HG02981 (cell line): ENCODE data around the gene HSPH1.
"Not testable (repeated sequence)": the region's sequence is repeated elsewhere in the genome, so short reads cannot be mapped to it uniquely, and the experiment has no call there.

ENCODE experiments used
- ATAC-seq: cut with Tn5 transposase; IDR thresholded peaks from one replicate; pipeline ENCODE4 v1.9.1; 2021; ENCODE audit warnings: mild to moderate bottlenecking, moderate library complexity; ENCODE audit not compliant: unreplicated experiment

Gene HSPH1

DNA sequence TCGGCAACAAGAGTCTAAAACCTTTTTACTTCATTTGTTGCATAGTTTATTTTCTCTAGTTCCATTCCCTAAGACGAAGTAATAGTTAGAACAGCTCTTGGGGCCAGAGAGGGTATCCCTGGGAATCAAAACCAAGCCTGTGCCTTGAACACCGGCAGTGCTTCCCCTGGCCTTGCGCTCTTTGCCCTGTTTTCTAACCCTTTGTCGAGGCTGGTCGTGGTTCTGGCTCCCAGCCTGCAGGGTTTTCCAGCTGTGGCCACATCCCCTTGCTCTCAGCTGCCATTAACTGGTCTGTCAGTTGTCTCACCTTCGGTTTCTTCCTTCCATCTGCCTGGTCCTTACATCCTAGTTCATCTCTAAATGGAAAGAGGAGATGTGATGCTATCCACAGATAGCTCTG, 61.0 kb downstream of the HSPH1 start:
- no peak for ATAC-seq

DNA sequence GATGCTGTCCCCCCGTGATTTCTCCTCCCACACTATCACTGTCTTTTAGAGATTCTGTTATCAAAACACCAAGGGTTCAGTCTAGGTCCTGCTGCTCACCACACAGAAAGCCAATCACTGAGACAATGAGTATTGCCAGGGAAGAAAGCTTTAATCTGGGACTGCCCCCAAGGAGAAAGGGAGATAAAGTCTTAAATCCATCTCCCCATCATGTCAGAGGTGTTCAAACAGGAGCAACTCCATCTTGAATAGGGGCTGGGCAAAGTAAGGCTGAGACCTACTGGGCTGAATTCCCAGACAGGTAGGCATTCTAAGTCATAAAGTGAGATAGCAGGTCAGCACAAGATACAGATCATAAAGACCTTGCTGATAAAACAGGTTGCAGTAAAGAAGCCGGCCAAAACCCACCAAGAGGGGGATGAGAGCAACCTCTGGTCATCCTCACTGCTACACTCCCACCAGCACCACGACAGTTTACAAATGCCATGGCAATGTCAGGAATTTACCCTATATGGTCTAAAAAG, 63.7 kb downstream of the HSPH1 start:
- ATAC-seq: not testable (repeated sequence)

DNA sequence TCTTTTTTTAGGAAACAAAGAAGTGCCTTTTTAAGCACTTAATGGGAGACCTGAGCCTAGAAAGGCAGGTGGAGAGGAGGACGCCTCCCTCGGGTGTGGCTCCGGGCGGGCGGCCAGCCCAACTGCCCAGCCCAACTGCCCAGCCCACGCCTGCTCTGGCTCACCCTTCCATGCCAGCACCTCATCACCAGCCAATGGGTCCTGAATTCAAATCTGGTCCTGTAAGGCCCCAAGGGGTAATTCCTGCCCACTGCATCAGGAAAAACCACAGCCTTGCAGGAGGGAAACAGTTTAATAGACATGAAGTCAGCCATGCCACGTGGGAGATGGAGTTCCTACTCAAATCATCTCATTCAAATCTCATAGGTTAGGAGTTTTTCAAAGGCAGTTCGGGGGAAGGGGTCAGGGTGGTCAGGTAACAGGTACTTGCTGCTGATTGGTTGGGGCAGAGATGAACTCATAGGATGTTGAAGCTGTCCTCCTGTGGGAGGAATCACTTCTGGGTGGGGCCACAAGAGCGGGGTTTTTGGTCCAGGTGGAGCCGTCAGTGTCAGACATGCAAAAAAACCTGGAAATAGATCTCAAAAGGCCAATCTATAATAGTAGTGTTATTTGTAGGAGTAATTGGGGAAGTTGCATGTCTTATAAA, 64.9 kb downstream of the HSPH1 start:
- ATAC-seq: no peak

DNA sequence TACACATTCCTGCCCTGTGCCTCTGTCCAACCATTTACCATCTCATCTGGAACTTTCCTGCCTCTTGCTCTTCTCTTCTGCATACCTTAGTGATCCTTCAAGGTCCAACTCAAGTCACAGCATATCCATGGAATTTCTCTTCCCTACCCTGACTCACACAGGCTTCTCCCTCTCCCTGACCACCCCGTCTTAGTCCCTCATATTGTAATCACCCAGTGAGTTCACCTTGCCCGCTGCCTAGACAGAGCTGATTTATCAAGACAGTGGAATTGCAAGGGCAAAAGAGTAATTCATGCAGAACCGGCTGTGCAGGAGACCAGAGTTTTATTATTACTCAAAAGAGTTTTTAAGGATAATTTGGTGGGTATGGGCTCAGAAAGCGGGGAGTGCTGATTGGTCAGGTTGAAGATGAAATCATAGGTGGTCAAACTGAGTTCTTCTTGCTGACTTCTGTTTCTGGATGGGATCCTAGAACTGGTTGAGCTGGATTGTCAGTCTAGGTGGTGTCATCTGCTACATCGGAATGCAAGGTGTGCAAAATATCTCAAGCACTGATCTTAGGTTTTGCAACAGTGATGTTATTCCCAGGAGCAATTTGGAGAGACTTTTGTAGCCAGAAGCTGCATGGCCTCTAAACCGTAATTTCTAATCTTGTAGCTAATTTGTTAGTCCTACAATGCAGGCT, 67.2 kb downstream of the HSPH1 start:
- ATAC-seq: no peak

DNA sequence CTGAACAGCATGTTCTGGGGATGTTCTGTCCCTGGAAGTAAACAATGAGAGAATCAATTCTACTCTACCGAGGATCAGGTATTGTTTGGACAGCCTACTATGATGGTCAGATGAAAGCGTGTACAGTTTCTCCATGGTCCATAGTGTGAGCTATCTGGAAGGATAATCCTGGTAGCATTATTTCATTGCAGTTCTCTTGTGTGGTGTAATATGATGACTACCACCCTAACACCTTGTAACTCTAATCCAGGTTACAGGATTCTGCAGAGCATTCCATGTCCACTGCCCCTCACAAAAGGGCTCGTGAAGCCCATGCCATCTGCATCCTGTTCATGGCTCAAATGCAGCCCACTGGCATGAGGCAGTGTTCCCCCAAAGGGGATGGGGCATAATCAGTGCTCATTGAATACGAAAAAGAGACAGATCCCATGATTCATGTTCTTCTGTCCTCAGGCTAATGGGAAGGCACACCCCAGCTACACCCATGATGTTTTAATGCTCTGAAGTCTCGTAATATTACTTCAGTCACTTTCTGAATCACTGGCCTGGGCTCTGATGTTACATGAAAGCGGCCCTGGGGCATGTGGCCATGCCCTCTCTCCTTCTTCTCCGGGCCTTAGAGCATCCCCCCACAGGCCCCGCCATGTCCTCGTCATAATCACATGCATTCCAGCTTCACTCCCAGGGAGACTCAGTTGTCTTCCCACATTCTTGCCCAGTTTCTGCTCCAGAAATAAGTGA, 68.4 kb downstream of the HSPH1 start:
- ATAC-seq: no peak

DNA sequence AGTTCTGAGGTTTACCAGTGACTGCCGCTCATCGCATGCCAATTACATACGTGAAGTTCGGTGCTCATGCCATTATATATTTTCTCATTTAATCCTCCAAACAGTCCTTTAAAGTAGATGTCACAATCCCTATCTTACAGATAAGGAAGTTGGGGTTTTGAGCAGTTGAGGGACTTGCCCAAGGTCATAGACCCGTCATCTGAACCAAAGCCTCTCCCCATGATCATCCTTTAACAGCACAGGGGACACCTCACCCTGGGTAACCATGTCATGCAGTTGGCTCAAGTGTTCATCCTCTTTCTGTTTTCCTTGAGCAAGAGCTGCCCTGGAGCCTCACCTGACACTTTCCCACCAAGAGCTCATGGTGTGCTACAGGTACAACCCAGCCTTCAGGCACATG, 69.1 kb downstream of the HSPH1 start:
- ATAC-seq: no peak

DNA sequence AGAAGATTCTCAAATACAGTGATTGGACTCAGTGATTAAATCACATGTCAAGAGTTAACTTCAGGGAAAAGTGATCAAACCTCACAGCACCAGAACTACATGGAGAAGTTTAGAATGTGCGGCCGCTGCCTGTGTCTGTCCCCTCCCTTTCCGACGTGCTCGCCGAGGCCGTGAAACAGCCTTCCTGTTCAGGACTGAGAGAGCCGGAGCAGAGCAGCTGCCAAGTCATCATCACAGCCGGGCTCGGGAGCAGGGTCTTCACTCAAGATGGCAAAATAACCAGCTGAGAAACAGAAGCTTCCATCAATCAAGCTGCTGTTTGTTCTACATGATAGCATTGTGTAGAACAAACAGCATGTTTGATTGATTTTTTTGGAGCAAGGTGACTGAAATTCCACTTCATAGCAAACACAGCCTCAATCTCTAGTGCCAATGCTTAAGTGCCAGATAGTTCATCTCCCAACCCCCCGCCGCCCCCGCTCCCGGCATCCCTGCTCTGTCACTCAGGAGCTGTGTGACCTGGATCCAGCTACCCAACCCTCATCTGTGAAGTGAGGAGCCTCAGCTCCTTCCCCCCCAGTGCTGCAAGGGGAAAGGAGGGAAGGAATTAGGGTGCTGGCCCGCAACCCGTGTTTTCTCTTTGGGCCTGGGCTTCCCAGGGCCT, 70.6 kb downstream of the HSPH1 start:
- ATAC-seq: no peak

DNA sequence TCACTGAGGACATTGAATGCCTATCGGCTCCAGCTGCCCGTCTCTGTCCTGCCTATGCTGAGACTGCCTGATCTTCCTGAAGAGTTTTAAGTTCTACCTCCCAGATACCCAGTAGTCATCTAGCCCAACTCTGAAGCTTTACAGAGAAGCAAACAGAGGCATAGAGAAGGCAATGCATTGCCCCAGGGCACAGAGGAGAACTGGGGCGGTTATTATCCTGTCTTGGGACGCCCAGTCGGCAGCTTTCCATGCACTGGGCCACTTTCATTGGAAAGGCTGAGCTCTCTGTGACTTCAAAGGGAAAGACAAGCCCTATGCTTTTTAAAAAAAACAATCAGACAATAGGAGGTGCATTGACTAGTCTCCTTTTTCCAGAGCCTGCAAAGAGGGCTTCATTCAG, 71.6 kb downstream of the HSPH1 start:
- ATAC-seq: no peak

DNA sequence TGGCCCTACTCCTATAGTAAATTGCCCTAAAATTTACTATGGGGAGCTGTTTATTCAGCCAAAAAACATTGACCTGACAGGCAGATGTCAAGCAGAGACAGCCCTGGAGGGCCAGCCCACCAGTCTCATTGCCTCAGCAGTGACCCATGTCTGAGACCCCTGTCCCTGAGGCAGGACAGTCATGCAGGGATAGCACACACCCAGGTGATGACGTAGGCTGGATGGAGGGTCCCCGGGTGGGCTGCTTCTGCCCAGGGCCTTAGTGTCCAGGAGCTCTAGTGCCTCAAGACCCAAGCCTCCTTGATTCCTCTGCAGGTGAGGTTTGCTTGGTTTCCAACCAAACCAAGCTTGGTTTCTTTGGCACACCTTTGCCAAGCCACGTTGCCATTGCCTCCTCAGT, 72.1 kb downstream of the HSPH1 start:
- no peak for ATAC-seq

DNA sequence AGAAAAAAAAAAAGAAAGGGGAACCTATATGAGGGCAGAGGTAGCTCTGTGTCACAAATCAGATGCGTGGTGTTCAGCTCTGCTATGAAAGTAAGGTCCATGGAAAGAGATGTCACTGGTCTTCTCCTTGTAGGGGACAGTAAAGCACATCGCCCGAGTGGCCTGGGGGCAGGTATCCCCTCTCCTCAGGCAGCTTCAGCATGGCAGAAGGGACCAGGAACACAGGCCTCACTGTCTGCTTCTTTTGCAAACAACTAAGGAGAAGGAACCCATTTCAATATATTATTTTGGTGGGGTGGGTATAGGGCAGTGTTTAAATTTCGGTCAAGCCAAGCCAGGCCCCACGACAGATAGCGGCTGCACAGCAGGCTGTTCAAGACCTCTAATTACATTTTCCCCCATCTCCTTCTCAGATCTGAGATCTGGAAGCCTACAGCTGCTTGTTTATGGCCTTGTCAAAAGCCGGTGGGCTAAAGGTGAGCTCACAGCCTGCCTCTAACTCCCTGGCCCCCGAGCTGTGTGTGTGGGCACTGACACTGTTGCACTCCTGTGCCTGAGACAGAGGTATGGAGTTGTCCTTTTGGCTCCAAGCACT, 72.8 kb downstream of the HSPH1 start:
- no peak for ATAC-seq
